Ascending aorta (tissue), 2 donors: ENCODE measurements around the gene CPD. TPM values are rescaled to one million over a fixed set of nuclear protein-coding genes. Genes with fewer than 3 reads are reported as not detected.
"Not testable (repeated sequence)": the region's sequence is repeated elsewhere in the genome, so short reads cannot be mapped to it uniquely, and the experiment has no call there.

Experiments used
- DNase-seq, 2 donors: peaks; one replicate each; pipeline ENCODE4 v3.0.0-alpha.2; 2019; ENCODE audit warnings: low spot score in 2 of 2
- H3K27ac ChIP-seq, 2 donors: fragments of 200-600 bp; sonication (generic); one replicate each; pipeline ENCODE4 v1.5.1; 2016 to 2017; ENCODE audit warnings: mild to moderate bottlenecking in 1 of 2
- H3K27me3 ChIP-seq: fragments of 200-600 bp; sonication (generic); one replicate; pipeline ENCODE4 v1.5.1; 2017
- H3K36me3 ChIP-seq, 2 donors: fragments of 200-600 bp; sonication (generic); one replicate each; pipeline ENCODE4 v1.5.1; 2016
- H3K4me1 ChIP-seq, 2 donors: fragments of 200-600 bp; sonication (generic); one replicate each; pipeline ENCODE4 v1.5.1; 2016 to 2017; ENCODE audit warnings: mild to moderate bottlenecking in 1 of 2
- H3K4me3 ChIP-seq, 2 donors: fragments of 200-600 bp; sonication (generic); one replicate each; pipeline ENCODE4 v1.5.1; 2016 to 2017; ENCODE audit warnings: mild to moderate bottlenecking in 1 of 2
- H3K9me3 ChIP-seq, 2 donors: fragments of 200-600 bp; sonication (generic); one replicate each; pipeline ENCODE4 v1.5.1; 2016
- CTCF ChIP-seq, 3 experiments: fragments of 200-600 bp in 2 of 3; fragments of 450-650 bp in 1 of 3; sonication (generic) in 2 of 3; IDR thresholded peaks; one replicate each; pipeline ENCODE4 v1.5.1; 2016 to 2019; ENCODE audit warnings: antibody characterized with exemption in 3 of 3, mild to moderate bottlenecking in 1 of 3, moderate library complexity in 1 of 3
- intact Hi-C: fragments of 100-400 bp; cut with DNase I; formaldehyde crosslinking; loops from one replicate; pipeline ENCODE4 v1.15.1; 2023
- total RNA-seq: library from RNA; depleted of rRNA; stranded (reverse); fragments of >200 nt; gene quantifications from one replicate; pipeline ENCODE4 v1.1.0, GENCODE V29; 2016

The CPD gene
- total RNA-seq, 1 donor from 2014 or later = 141 TPM

GRCh38 chr17:30396612-30397011 is 17.9 kb downstream of the CPD start:
- no peaks in the 10 kb centered on the region for H3K27me3 ChIP-seq
- no peak for DNase-seq
- H3K4me1 ChIP-seq = peaks cover 0 to 3% of the 10 kb centered on the region in 2 donors
- no peak overlapping the region for H3K27ac ChIP-seq
- peaks cover 0 to 6% of the 10 kb centered on the region in 2 donors for H3K36me3 ChIP-seq
- intact Hi-C loops = no loop called here
- no peak overlapping the region for H3K4me3 ChIP-seq
- no peaks in the 10 kb centered on the region for H3K9me3 ChIP-seq
- TF ChIP-seq CTCF (IDR thresholded peaks at IDR 0.05) = no peak

GRCh38 chr17:30398328-30399041 is 19.8 kb downstream of the CPD start:
- no peaks in the 10 kb centered on the region for H3K9me3 ChIP-seq
- no peaks in the 10 kb centered on the region for H3K36me3 ChIP-seq
- H3K4me1 ChIP-seq = peaks cover 0 to 3% of the 10 kb centered on the region in 2 donors
- intact Hi-C loops = no loop called here
- no peak overlapping the region for H3K4me3 ChIP-seq
- DNase-seq = no peak
- no peak for TF ChIP-seq CTCF (IDR thresholded peaks at IDR 0.05)
- H3K27me3 ChIP-seq = no peaks in the 10 kb centered on the region
- no peak overlapping the region for H3K27ac ChIP-seq

- Histone ChIP-seq H3K36me3 (no peaks in the 10 kb centered on the region), H3K27ac (no peak overlapping the region), H3K9me3 (no peaks in the 10 kb centered on the region), H3K27me3 (no peaks in the 10 kb centered on the region), H3K4me1 (peaks cover 0 to 3% of the 10 kb centered on the region in 2 donors), H3K4me3 (no peak overlapping the region)
- intact Hi-C loops = no loop called here
- no peak for DNase-seq
- TF ChIP-seq CTCF (IDR thresholded peaks at IDR 0.05) = no peak
These were observed 22.4 kb downstream of the CPD start for GRCh38 chr17:30401097-30401496.

GRCh38 chr17:30405161-30405560 is 26.4 kb downstream of the CPD start:
- Histone ChIP-seq H3K4me1 (peaks cover 0 to 2% of the 10 kb centered on the region in 2 donors), H3K9me3 (no peaks in the 10 kb centered on the region), H3K27me3 (no peaks in the 10 kb centered on the region), H3K4me3 (no peak overlapping the region), H3K27ac (no peak overlapping the region), H3K36me3 (no peaks in the 10 kb centered on the region)
- no peak for DNase-seq
- TF ChIP-seq CTCF (IDR thresholded peaks at IDR 0.05) = no peak
- intact Hi-C loops = no loop called here

GRCh38 chr17:30410627-30411026 is 31.9 kb downstream of the CPD start:
- DNase-seq, H3K4me1 ChIP-seq, H3K27ac ChIP-seq, H3K4me3 ChIP-seq, H3K9me3 ChIP-seq, H3K27me3 ChIP-seq, H3K36me3 ChIP-seq, intact Hi-C loops: not testable (repeated sequence)

- H3K27ac ChIP-seq, H3K9me3 ChIP-seq, intact Hi-C loops, H3K4me3 ChIP-seq, H3K4me1 ChIP-seq, DNase-seq, H3K36me3 ChIP-seq, H3K27me3 ChIP-seq: not testable (repeated sequence)
These were observed 33.3 kb downstream of the CPD start for GRCh38 chr17:30412008-30412496.
